Lower leg skin (tissue), 3 donors: ENCODE results near the gene TUBA4B.

ENCODE experiments used
- POLR2A ChIP-seq, 2 donors: fragments of 450-650 bp; IDR thresholded peaks; one replicate each; pipeline ENCODE4 v1.6.1; 2016 to 2017; ENCODE audit warnings: antibody characterized with exemption in 2 of 2, mild to moderate bottlenecking in 1 of 2, moderate library complexity in 1 of 2
- TF ChIP-seq, protein P1 (sequence below), 3 donors: fragments of 450-650 bp; IDR thresholded peaks; one replicate each; pipeline ENCODE4 v1.5.1; 2016; ENCODE audit warnings: antibody characterized with exemption in 3 of 3, mild to moderate bottlenecking in 3 of 3, moderate library complexity in 2 of 3

- TF ChIP-seq, protein P1, sequence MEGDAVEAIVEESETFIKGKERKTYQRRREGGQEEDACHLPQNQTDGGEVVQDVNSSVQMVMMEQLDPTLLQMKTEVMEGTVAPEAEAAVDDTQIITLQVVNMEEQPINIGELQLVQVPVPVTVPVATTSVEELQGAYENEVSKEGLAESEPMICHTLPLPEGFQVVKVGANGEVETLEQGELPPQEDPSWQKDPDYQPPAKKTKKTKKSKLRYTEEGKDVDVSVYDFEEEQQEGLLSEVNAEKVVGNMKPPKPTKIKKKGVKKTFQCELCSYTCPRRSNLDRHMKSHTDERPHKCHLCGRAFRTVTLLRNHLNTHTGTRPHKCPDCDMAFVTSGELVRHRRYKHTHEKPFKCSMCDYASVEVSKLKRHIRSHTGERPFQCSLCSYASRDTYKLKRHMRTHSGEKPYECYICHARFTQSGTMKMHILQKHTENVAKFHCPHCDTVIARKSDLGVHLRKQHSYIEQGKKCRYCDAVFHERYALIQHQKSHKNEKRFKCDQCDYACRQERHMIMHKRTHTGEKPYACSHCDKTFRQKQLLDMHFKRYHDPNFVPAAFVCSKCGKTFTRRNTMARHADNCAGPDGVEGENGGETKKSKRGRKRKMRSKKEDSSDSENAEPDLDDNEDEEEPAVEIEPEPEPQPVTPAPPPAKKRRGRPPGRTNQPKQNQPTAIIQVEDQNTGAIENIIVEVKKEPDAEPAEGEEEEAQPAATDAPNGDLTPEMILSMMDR (IDR thresholded peaks at IDR 0.05), result no peak
- no peak for TF ChIP-seq POLR2A (IDR thresholded peaks at IDR 0.05)
These were observed 9.7 kb upstream of the TUBA4B start for GRCh38 chr2:219243291-219243761.
